GM12872 (cell line): ENCODE results near the gene ALDH1B1.
A peak's percentile ranks its signal among the peaks of the same experiment; 100 is the strongest.

Experiments
- TF ChIP-seq, protein P1 (sequence below): IDR thresholded peaks from 3 replicates; pipeline ENCODE4 v1.5.1; 2011; ENCODE audit warnings: low read depth, mild to moderate bottlenecking, low read length, moderate library complexity; ENCODE audit not compliant: insufficient read depth

ALDH1B1 gene

GRCh38 chr9:38416461-38416860 lies 24.0 kb downstream of the ALDH1B1 start:
- TF ChIP-seq, protein P1, sequence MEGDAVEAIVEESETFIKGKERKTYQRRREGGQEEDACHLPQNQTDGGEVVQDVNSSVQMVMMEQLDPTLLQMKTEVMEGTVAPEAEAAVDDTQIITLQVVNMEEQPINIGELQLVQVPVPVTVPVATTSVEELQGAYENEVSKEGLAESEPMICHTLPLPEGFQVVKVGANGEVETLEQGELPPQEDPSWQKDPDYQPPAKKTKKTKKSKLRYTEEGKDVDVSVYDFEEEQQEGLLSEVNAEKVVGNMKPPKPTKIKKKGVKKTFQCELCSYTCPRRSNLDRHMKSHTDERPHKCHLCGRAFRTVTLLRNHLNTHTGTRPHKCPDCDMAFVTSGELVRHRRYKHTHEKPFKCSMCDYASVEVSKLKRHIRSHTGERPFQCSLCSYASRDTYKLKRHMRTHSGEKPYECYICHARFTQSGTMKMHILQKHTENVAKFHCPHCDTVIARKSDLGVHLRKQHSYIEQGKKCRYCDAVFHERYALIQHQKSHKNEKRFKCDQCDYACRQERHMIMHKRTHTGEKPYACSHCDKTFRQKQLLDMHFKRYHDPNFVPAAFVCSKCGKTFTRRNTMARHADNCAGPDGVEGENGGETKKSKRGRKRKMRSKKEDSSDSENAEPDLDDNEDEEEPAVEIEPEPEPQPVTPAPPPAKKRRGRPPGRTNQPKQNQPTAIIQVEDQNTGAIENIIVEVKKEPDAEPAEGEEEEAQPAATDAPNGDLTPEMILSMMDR: no peak

DNA sequence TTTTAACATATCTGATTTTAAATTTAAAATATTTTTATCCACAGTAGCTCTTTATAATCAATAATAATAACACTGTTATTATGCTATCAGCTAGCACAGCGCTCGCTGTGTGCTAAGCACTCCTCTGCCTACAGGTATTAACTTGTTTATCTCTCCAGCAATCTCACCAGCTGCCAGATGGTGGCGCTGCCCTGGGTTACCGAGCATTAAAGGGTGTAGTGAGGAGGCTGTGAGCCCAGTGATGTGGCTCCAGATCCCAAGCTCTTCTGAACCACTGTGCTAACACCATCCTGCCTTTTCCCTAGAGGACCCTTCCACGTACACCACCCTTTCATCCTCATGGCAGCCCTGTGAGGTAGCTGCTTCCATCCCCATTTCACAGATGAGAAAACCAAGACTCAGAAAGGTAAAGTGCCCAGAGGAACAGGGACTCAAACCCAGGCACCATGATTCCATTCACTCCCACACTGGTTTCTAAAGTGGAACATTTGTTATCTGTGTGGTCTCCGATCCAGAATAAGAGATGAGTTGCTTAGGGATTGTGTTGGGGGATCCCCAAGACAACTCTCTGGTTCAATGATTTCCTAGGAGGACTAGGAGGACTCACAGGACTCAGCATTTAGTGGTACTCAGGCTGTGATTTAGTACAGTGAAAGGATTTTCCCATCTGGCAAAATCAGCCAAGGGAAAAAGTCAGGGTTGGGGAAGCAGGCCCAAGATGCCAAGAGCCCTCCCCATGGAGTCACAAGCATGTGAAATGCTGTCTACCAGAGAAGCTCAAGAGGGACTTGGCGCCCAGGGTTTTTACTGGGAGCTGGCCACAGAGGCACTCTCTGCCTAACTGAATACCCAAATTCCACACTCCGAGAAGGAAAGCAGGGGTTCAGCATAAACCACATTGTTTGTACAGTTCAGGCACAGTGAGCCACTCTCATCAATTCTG lies 24.8 kb downstream of the ALDH1B1 start:
- TF ChIP-seq, protein P1: peak; percentile 70

DNA sequence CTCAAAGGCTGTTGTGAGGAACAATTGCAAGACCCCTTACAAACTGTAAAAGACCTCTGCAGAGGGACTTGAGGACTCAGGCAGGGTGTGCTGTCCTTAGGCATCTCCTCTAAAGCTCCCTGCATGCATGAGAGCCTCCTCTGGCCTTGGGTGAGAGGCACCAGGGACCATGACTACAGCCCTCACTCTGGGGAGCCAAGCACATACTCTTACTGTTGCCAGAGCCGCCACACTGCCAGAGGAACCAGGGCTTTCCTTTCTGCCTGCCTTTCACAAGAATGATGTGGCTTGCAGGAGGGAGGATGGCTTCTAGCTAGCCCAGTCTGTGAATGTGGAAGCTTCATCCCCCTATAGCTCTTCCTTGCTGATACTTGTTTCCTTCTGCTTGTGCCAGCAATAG lies 25.9 kb downstream of the ALDH1B1 start:
- TF ChIP-seq, protein P1: no peak

DNA sequence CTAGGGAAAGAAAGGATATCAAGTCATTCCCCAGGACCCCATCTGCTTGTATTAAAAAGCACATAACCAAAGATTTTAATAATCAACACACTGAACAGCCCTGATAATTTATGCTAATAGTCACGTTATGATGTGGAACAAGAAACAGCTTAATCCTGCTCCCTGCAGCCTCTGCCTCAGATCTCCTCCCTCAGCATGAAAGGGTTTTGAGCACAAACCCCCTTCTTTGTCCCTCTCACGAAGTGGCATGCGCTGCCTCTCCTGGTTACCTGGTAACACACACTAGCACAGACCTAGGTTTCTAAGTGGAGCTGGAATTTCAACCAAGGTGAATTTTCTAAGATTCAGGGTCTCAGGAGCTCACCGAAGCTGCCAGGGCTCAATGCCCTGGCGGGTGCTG lies 26.7 kb downstream of the ALDH1B1 start:
- TF ChIP-seq, protein P1: no peak

GRCh38 chr9:38421498-38422211 lies 29.2 kb downstream of the ALDH1B1 start:
- TF ChIP-seq, protein P1: no peak

- TF ChIP-seq, protein P1: no peak
Observed at GRCh38 chr9:38422555-38423260, 30.2 kb downstream of the ALDH1B1 start.
